OCI-LY7 (cell line): ENCODE data around the gene ALLC. TPM values are rescaled to one million over a fixed set of nuclear protein-coding genes. Genes with fewer than 3 reads are reported as not detected.

Source experiments
- BruUV-seq: library from RNA; stranded (reverse); fragments of 400-500 nt; replicated peaks from 2 replicates; lab custom pipeline; 2021; lab: Mats Ljungman, UMichigan
- CTCF ChIA-PET: fragments of 300-600 bp; sonication (Branson Sonifier 250); formaldehyde crosslinking; loops from one replicate; lab custom pipeline; 2022; ENCODE audit warnings: antibody characterized with exemption; ENCODE audit not compliant: unreplicated experiment; lab: Charles Lee
- POLR2A ChIA-PET: fragments of 300-600 bp; sonication (Branson Sonifier 250); formaldehyde crosslinking; loops from one replicate; lab custom pipeline; 2022; ENCODE audit warnings: antibody characterized with exemption; lab: Charles Lee
- DNase-seq: peaks from one replicate; pipeline ENCODE4 v3.0.0-alpha.2; 2015; ENCODE audit warnings: low spot score
- H2AFZ ChIP-seq: fragments of 200-600 bp; sonication (generic), shearing (Covaris generic); 2 replicates; pipeline ENCODE4 v1.6.1; 2014; ENCODE audit warnings: mild to moderate bottlenecking, antibody characterized with exemption, low read length, moderate library complexity
- H3K27ac ChIP-seq: fragments of 200-600 bp; sonication (generic); 2 replicates; pipeline ENCODE4 v1.5.1; 2014; ENCODE audit warnings: mixed run types, low read depth, mild to moderate bottlenecking, moderate library complexity, low read length, inconsistent platforms; ENCODE audit not compliant: poor library complexity, severe bottlenecking
- H3K36me3 ChIP-seq: fragments of 200-600 bp; sonication (generic); 2 replicates; pipeline ENCODE4 v1.6.1; 2014; ENCODE audit warnings: mild to moderate bottlenecking, antibody characterized with exemption, low read length, moderate library complexity, mixed read lengths; ENCODE audit not compliant: insufficient read depth
- H3K4me1 ChIP-seq: fragments of 200-600 bp; sonication (generic); 2 replicates; pipeline ENCODE4 v1.5.1; 2014; ENCODE audit warnings: mild to moderate bottlenecking, low read length; ENCODE audit not compliant: insufficient read depth, poor library complexity, severe bottlenecking
- H3K4me2 ChIP-seq: fragments of 200-600 bp; sonication (generic); 2 replicates; pipeline ENCODE4 v1.6.1; 2014; ENCODE audit warnings: mild to moderate bottlenecking, low read length
- H3K4me3 ChIP-seq: fragments of 200-600 bp; sonication (generic); 2 replicates; pipeline ENCODE4 v1.5.1; 2014; ENCODE audit warnings: mild to moderate bottlenecking, low read depth, low read length; ENCODE audit not compliant: poor library complexity, severe bottlenecking
- H3K79me2 ChIP-seq: fragments of 200-600 bp; sonication (generic); 2 replicates; pipeline ENCODE4 v1.6.1; 2016; ENCODE audit warnings: low read depth, mild to moderate bottlenecking, low read length, moderate library complexity, mixed read lengths; ENCODE audit not compliant: insufficient read depth
- H3K9me2 ChIP-seq: fragments of 200-600 bp; sonication (generic); 2 replicates; pipeline ENCODE4 v1.6.1; 2016; ENCODE audit warnings: mild to moderate bottlenecking, low read length, mixed read lengths; ENCODE audit not compliant: insufficient read depth
- H3K9me3 ChIP-seq: fragments of 200-600 bp; sonication (generic); 2 replicates; pipeline ENCODE4 v1.6.1; 2014; ENCODE audit warnings: mild to moderate bottlenecking, mixed run types, low read length, mixed read lengths
- H4K20me1 ChIP-seq: fragments of 200-600 bp; sonication (generic); 2 replicates; pipeline ENCODE4 v1.6.1; 2014; ENCODE audit warnings: mild to moderate bottlenecking, antibody characterized with exemption, low read length, moderate library complexity, mixed read lengths; ENCODE audit not compliant: insufficient read depth
- CTCF ChIP-seq: fragments of 200-600 bp; sonication (generic); conservative IDR thresholded peaks from 2 replicates; pipeline ENCODE4 v1.5.1; 2014; ENCODE audit warnings: mild to moderate bottlenecking, antibody characterized with exemption, low read length, moderate library complexity, mixed read lengths
- EZH2phosphoT487 ChIP-seq: fragments of 200-600 bp; sonication (generic); IDR thresholded peaks from 2 replicates; pipeline ENCODE4 v1.6.1; 2018; ENCODE audit warnings: low read depth, borderline replicate concordance, mild to moderate bottlenecking, mixed run types, antibody characterized with exemption, low read length, moderate library complexity, mixed read lengths
- intact Hi-C: fragments of 100-400 bp; cut with micrococcal nuclease; formaldehyde crosslinking; loops from one replicate; pipeline ENCODE4 v1.10.0; 2022; ENCODE audit not compliant: unreplicated experiment
- total RNA-seq, 2 experiments: library from RNA; depleted of rRNA in 1 of 2; stranded (reverse); fragments of >200 nt in 1 of 2; shearing (Covaris generic) in 1 of 2; gene quantifications; 2 replicates each; pipeline ENCODE4 v1.2.3, GENCODE V29; 2014 to 2022

The ALLC gene
- total RNA-seq, 2 experiments from 2014 or later, result not detected

GRCh38 chr2:3726511-3726910 lies 68.5 kb downstream of the ALLC start:
- no peaks in the 10 kb centered on the region for H3K4me1 ChIP-seq
- intact Hi-C loops, result loop anchor here (5.0 kb wide), 1 partner anchor 101 kb away; no protein-coding TSS in a partner anchor
- H3K4me3 ChIP-seq, result no peak overlapping the region
- POLR2A ChIA-PET, result interaction anchor here (0.9 kb wide), 1 partner anchor 17 kb away, joined by 3 read pairs; no protein-coding TSS in a partner anchor
- no peak for DNase-seq
- no TSS peak for BruUV-seq
- no peaks in the 10 kb centered on the region for H3K9me3 ChIP-seq
- H4K20me1 ChIP-seq, result no peaks in the 10 kb centered on the region
- H3K9me2 ChIP-seq, result no peaks in the 10 kb centered on the region
- no peak overlapping the region for H2AFZ ChIP-seq
- no peak overlapping the region for H3K4me2 ChIP-seq
- CTCF ChIA-PET, result no interaction called here
- no peaks in the 10 kb centered on the region for H3K36me3 ChIP-seq
- TF ChIP-seq CTCF, result no peak
- TF ChIP-seq EZH2phosphoT487, result no peak
- no peaks in the 10 kb centered on the region for H3K79me2 ChIP-seq
- no peak overlapping the region for H3K27ac ChIP-seq

DNA sequence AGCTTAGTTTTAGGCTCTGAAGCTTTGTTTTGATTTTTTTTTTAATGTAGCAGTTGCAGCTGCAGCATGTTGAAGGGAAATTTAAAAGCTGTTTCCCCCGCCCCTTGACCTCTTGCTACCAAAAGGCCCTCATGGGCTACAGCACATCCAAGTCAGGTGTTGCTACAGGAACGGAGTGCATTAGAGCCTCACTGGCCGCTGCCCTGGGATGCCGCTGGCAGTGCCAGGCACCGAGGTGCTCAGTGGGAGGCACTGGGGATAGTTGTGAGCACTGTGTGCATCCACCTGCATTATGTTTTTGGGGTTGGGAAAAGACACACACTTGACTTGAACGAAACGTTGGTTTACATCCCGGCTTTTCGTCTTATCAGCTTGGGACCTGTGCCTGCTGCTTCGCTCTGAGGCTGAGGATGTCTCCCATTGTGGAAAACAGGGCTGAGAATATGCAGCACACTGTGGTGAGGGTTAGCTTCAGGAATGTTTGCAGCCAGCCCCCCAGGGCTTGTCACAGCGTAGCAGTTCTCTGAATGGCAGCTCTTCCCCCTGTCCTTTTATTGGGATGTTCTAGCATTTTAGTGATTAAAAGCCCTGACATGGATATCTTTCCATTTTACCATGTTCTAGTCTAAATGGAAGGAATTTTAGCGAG lies 69.5 kb downstream of the ALLC start:
- Histone ChIP-seq H4K20me1 (no peaks in the 10 kb centered on the region), H3K79me2 (no peaks in the 10 kb centered on the region), H3K9me3 (no peaks in the 10 kb centered on the region), H2AFZ (no peak overlapping the region), H3K4me2 (no peak overlapping the region), H3K27ac (no peak overlapping the region), H3K9me2 (no peaks in the 10 kb centered on the region), H3K4me1 (no peaks in the 10 kb centered on the region), H3K4me3 (no peak overlapping the region), H3K36me3 (no peaks in the 10 kb centered on the region)
- no TSS peak for BruUV-seq
- intact Hi-C loops, result loop anchor here (2.0 to 5.0 kb wide), 2 partner anchors 53 to 100 kb away; no protein-coding TSS in a partner anchor
- ChIA-PET CTCF (interaction anchor here (0.6 kb wide), 1 partner anchor 53 kb away, joined by 4 read pairs; no protein-coding TSS in a partner anchor), POLR2A (interaction anchor here (0.9 kb wide), 1 partner anchor 18 kb away, joined by 3 read pairs; no protein-coding TSS in a partner anchor)
- no peak for DNase-seq
- no peak for TF ChIP-seq EZH2phosphoT487
- no peak for TF ChIP-seq CTCF
